GM10248 (cell line): ENCODE measurements around the gene CDH1.

Source experiments
- CTCF ChIA-PET: fragments of 300-600 bp; sonication (Branson Sonifier 250); formaldehyde crosslinking; extraction: SDS; loops from one replicate; lab custom pipeline; 2021; ENCODE audit warnings: antibody characterized with exemption; lab: Yijun Ruan, JAX
- POLR2A ChIA-PET: fragments of 350-650 bp; sonication (Branson Sonifier 250); formaldehyde crosslinking; extraction: SDS; loops from one replicate; lab custom pipeline; 2020; ENCODE audit warnings: antibody characterized with exemption; lab: Yijun Ruan, JAX
- DNase-seq: peaks from one replicate; pipeline ENCODE4 v3.0.0; 2012; ENCODE audit errors: extremely low spot score
- CTCF ChIP-seq: IDR thresholded peaks from 2 replicates; pipeline ENCODE4 v1.5.1; 2012; ENCODE audit warnings: mild to moderate bottlenecking, low read depth; ENCODE audit errors: extremely low read depth, missing control alignments, control extremely low read depth

Gene CDH1

GRCh38 chr16:68743664-68744063, 6.6 kb downstream of the CDH1 start:
- ChIA-PET CTCF (interaction anchor here (1.1 to 1.6 kb wide), 4 partner anchors 9 to 215 kb away, joined by 3 to 6 read pairs (median 4); no protein-coding TSS in a partner anchor), POLR2A (interaction anchor here (0.6 kb wide), 1 partner anchor 1153 kb away, joined by 6 read pairs; no protein-coding TSS in a partner anchor)
- TF ChIP-seq CTCF, result no peak
- no peak for DNase-seq

GRCh38 chr16:68744744-68745280, 7.7 kb downstream of the CDH1 start:
- no peak for TF ChIP-seq CTCF
- DNase-seq, result no peak
- POLR2A ChIA-PET, result no interaction called here
- CTCF ChIA-PET, result no interaction called here

GRCh38 chr16:68746951-68747350, 9.9 kb downstream of the CDH1 start:
- no peak for TF ChIP-seq CTCF
- CTCF ChIA-PET, result interaction anchor here (2.0 kb wide), 1 partner anchor 53 kb away, joined by 5 read pairs; no protein-coding TSS in a partner anchor

GRCh38 chr16:68749432-68749831, 12.3 kb downstream of the CDH1 start:
- CTCF ChIA-PET, result interaction anchor here (0.8 kb wide), 1 partner anchor 11 kb away, joined by 3 read pairs; no protein-coding TSS in a partner anchor

More at GRCh38 chr16:68746951-68747350, 9.9 kb downstream of the CDH1 start:
- POLR2A ChIA-PET, result no interaction called here
- DNase-seq, result no peak

GRCh38 chr16:68750193-68750695, 13.2 kb downstream of the CDH1 start:
- no peak for TF ChIP-seq CTCF
- no peak for DNase-seq
- ChIA-PET POLR2A (no interaction called here), CTCF (interaction anchor here (1.1 to 2.0 kb wide), 2 partner anchors 10 to 50 kb away, joined by 4 to 8 read pairs; no protein-coding TSS in a partner anchor)

More at GRCh38 chr16:68749432-68749831, 12.3 kb downstream of the CDH1 start:
- DNase-seq, result no peak
- POLR2A ChIA-PET, result no interaction called here
- peak; percentile 6 for TF ChIP-seq CTCF

GRCh38 chr16:68751160-68751559, 14.1 kb downstream of the CDH1 start:
- ChIA-PET POLR2A (no interaction called here), CTCF (interaction anchor here (1.1 to 2.0 kb wide), 2 partner anchors 11 to 49 kb away, joined by 4 to 8 read pairs; no protein-coding TSS in a partner anchor)
- no peak for TF ChIP-seq CTCF
- no peak for DNase-seq
